ENCODE data around the gene CCDC174. TPM values are rescaled to one million over a fixed set of nuclear protein-coding genes. Genes with fewer than 3 reads are reported as not detected.

Gene CCDC174
- total RNA-seq, 2 donors from 2014 or later, result 9.4 to 14.1 TPM

DNA sequence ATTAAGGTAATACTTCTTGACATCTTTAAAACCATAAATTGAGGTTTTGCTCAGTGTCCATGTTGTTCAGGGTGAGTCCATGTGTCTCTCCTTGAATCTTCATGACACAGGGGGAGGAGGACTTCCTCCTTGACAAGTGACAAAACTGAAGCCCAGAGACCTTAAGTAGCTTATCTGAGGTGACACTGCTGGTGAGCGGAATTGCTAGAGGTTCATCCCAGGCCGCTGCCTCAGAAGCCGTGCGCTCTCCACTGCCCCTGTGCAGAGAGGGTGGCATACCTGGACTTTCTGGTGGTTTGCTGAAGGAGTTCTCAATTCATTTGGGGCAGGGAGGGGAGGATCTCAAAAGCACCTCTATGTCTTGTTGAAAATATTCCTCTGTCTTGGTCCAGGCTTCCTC lies 23.2 kb upstream of the CCDC174 start:
- Histone ChIP-seq H3K36me3 (no peaks in the 10 kb centered on the region), H3K9me3 (peaks cover 0 to 7% of the 10 kb centered on the region in 2 donors), H3K27me3 (no peaks in the 10 kb centered on the region), H3K27ac (no peak overlapping the region), H3K4me3 (no peak overlapping the region), H3K4me1 (no peaks in the 10 kb centered on the region)
- no peak for DNase-seq (ENCODE audit: low spot score)
- TF ChIP-seq, protein P1, sequence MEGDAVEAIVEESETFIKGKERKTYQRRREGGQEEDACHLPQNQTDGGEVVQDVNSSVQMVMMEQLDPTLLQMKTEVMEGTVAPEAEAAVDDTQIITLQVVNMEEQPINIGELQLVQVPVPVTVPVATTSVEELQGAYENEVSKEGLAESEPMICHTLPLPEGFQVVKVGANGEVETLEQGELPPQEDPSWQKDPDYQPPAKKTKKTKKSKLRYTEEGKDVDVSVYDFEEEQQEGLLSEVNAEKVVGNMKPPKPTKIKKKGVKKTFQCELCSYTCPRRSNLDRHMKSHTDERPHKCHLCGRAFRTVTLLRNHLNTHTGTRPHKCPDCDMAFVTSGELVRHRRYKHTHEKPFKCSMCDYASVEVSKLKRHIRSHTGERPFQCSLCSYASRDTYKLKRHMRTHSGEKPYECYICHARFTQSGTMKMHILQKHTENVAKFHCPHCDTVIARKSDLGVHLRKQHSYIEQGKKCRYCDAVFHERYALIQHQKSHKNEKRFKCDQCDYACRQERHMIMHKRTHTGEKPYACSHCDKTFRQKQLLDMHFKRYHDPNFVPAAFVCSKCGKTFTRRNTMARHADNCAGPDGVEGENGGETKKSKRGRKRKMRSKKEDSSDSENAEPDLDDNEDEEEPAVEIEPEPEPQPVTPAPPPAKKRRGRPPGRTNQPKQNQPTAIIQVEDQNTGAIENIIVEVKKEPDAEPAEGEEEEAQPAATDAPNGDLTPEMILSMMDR (IDR thresholded peaks at IDR 0.05), result no peak

DNA sequence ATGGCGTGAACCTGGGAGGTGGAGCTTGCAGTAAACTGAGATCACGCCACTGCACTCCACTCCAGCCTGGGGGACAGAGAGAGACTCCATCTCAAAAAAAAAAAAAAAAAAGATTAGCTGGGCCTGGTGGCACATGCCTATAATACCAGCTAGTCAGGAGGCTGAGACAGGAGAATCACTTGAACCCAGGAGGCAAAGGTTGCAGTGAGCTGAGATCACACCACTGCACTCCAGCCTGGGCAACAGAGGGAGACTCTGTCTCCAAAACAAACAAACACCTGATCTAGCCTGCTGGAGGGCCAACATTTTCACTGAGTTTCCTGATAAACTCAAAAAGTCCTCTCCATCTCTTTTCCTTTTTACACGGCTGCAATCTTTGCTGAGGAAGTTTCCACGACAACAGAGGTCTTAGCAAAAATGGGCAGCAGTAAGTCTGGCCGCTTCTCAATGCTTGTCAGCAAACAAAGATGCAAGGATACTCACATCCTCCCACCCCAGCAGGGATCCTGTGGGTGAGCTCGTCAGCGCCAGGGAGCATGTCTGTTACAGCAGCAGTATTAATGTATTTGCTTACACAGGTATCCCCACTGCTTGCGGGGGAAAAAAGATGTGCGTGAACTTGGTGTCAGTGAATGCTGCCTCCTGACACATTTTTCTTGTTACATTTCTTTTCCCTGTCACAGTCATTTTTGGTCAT lies 21.0 kb upstream of the CCDC174 start:
- H3K27ac ChIP-seq, result no peak overlapping the region
- no peaks in the 10 kb centered on the region for H3K4me1 ChIP-seq
- no peak overlapping the region for H3K4me3 ChIP-seq
- H3K36me3 ChIP-seq, result no peaks in the 10 kb centered on the region
- no peak for DNase-seq (ENCODE audit: low spot score)
- TF ChIP-seq, protein P1 (IDR thresholded peaks at IDR 0.05), result no peak
- H3K27me3 ChIP-seq, result no peaks in the 10 kb centered on the region
- H3K9me3 ChIP-seq, result peaks cover 0 to 7% of the 10 kb centered on the region in 2 donors

DNA sequence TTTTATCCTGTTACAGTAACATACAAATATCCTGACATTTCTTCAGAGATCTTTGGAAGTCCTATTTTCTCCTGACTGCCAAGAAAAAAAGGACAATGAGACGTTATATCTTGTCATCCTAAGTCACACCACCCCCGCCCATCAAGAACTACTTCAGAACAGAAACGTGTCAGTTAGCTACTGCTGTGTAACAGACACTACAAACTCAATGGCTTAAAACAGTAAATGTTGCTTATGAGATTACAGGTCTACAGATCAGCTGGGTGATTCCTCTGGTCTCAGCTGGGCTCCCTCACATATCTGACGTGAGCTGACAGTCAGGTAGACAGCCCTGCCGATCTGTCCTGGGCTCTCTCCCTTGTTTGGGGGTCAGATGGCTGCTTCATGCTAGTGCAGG lies 20.5 kb upstream of the CCDC174 start:
- Histone ChIP-seq H3K4me3 (no peak overlapping the region), H3K27me3 (no peaks in the 10 kb centered on the region), H3K27ac (no peak overlapping the region), H3K36me3 (no peaks in the 10 kb centered on the region), H3K4me1 (no peaks in the 10 kb centered on the region), H3K9me3 (peaks cover 0 to 7% of the 10 kb centered on the region in 2 donors)
- no peak for DNase-seq (ENCODE audit: low spot score)
- TF ChIP-seq, protein P1 (IDR thresholded peaks at IDR 0.05), result no peak

DNA sequence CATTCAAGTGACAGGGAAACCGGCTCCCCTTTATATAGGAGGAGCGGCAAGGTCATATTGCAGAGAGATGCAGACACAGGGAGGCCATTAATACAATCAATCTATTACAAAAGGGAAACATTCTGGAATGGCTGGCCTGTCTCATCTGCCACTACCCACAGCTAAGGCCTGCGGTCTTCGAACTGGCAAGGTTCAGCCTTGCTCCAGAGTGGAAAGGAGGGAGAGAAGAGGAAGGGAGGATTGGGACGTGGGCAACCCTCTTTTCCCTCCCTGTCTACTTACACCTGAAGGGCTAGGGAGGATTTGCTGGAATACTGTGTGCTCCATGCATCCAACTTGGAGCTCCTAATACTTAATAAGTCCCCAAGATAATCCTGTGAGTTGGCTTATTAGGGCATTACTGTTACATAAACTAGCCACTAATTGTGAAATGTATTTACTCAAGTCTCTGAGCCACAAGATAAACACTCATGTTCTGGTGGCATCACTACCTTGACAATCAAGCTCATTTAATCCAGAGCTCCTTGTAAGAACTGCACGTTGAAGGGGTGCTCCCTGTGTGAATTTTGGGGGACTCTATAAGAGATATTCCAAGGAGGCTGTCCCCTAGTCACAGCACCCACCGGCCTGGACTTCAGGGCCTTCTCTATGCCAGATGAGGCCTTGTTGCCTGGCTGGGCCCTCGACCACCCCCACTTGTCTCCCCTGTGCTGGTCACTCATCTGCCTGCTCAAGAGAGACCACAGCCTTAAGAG lies 19.7 kb upstream of the CCDC174 start:
- peaks cover 0 to 7% of the 10 kb centered on the region in 2 donors for H3K9me3 ChIP-seq
- H3K36me3 ChIP-seq, result no peaks in the 10 kb centered on the region
- no peak for DNase-seq (ENCODE audit: low spot score)
- H3K27ac ChIP-seq, result no peak overlapping the region
- no peak overlapping the region for H3K4me3 ChIP-seq
- TF ChIP-seq, protein P1 (IDR thresholded peaks at IDR 0.05), result no peak
- H3K4me1 ChIP-seq, result no peaks in the 10 kb centered on the region
- H3K27me3 ChIP-seq, result no peaks in the 10 kb centered on the region

DNA sequence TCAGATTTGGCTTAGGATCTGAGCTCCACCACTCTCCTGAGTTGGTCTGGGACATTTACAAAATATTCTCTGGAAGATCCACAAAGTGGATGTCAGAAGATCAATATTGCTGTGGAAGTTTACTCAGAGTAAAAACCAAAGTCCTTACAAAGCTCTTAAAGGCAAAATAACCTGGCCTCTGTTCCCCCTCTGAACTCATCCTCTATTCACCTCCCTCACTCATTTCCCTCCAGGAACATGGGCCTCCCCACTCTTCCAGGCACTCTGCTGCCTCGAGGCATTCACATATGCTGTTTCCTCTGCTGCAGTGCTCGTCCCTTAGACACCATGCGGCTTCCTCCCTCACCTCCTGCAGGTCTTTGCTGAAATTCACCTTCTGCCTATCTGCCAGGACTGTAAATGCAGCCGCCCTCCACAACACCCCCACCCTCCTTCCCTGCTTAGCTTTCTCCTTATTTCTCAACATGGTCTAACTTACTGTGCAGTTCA lies 19.1 kb upstream of the CCDC174 start:
- H3K4me3 ChIP-seq, result no peak overlapping the region
- no peak overlapping the region for H3K27ac ChIP-seq
- no peaks in the 10 kb centered on the region for H3K36me3 ChIP-seq
- TF ChIP-seq, protein P1 (IDR thresholded peaks at IDR 0.05), result no peak
- no peaks in the 10 kb centered on the region for H3K27me3 ChIP-seq
- H3K9me3 ChIP-seq, result peaks cover 0 to 7% of the 10 kb centered on the region in 2 donors
- no peaks in the 10 kb centered on the region for H3K4me1 ChIP-seq
- no peak for DNase-seq (ENCODE audit: low spot score)

Data from right atrium auricular region (tissue), 2 donors.